Kidney capillary endothelial cell (primary cell): ENCODE data around the gene CREG1.
"Not testable (repeated sequence)": the region's sequence is repeated elsewhere in the genome, so short reads cannot be mapped to it uniquely, and the experiment has no call there.

Source experiments
- DNase-seq: peaks from one replicate; pipeline ENCODE4 v3.0.0-alpha.2; 2018; ENCODE audit warnings: low spot score

Gene CREG1

DNA sequence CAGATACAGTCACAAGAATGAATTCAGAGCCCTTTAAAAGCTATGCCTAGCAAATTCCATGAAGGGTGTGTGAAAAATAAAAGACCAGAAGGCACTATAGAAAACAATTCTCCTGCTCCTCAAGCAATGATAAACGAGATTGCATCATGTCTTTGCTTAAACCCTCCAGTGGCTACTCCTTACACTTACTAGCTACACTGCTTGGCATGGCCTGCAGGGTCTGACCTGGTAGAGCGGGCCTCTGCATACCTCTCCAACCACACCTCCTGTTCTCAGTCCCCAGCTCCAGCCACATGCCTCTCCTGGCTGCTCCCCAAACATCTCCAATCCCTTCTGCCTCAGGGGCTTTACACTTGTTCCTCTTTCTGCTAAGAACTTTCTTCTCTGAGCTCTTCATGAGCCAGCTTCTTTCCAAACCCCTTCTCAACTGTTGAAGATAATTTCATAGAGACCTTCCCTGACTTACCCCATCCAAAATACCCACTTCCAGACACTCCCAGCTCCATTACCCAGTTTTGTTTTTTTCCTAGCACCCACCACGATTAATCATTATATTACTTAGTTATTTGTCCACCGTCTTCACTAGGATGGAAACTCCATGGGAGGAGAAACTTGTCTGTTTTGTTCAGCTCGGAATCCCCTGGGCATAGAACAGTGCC, 11.2 kb upstream of the CREG1 start:
- no peak for DNase-seq

DNA sequence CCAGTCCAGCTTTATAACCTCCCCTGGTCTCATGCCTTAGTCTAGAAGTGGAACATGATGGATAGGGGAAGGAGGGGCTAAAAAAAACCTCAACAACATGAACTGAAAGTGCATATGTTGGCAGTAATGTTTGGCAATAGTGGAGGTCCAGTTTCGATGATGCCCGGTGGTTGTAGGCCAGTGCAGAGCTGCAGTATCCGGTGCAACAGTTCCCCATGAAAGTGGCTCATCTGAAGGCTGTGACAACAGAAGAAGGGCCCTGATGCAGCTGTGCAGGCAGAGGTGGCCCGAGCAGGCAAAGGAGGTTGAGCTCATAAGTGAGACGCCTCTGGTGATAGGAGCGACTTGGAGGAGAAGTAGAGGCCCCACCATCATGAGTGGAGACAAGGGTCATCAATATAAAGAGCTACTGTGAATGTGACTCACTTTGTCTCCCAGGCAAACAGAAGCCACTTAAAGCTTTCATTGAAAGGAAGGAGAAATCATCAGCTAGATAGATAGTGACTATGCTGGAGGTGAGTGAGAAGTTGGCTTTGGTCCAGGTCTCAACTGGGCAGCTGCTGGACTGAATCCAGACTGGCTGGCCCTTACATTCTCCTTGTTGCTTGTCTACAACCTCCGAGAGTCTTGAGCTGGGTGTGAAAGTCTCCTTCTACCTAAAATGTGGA, 10.2 kb upstream of the CREG1 start:
- no peak for DNase-seq

DNA sequence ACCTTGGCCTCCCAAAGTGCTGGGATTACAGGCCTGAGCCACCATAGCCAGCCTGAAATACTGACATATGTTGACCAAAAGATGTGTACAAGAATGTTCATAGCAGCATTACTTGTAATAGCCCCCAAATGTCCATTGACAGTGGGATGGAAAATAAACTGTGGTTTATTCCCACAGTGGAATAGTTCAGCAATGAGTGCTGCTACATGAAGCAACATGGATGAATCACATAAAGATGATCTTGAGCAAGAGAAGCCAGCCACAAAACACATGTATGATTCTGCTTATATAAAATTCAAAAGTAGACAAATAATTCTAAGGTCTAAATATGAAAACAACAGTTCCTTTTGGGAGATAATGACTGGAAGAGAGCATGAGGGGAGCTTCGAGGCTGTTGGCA, 9.1 kb upstream of the CREG1 start:
- no peak for DNase-seq

DNA sequence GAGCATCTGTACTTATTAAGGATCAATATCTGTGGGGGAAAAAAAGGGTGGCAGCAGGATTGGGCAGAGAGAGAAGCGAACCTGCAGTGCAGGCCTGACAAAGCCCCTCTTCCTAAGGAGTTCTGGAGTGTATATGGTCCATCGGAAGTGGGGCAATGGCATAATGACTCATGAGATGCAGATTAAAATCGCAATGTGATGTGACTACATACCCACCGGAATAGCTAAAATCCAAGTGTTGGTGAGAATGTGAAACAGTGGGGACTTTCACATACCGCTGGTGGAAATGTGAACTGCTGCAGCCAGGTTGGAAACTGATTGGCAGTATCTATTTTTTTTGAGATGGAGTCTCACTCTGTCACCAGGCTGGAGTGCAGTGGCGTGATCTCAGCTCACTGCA, 8.2 kb upstream of the CREG1 start:
- no peak for DNase-seq

DNA sequence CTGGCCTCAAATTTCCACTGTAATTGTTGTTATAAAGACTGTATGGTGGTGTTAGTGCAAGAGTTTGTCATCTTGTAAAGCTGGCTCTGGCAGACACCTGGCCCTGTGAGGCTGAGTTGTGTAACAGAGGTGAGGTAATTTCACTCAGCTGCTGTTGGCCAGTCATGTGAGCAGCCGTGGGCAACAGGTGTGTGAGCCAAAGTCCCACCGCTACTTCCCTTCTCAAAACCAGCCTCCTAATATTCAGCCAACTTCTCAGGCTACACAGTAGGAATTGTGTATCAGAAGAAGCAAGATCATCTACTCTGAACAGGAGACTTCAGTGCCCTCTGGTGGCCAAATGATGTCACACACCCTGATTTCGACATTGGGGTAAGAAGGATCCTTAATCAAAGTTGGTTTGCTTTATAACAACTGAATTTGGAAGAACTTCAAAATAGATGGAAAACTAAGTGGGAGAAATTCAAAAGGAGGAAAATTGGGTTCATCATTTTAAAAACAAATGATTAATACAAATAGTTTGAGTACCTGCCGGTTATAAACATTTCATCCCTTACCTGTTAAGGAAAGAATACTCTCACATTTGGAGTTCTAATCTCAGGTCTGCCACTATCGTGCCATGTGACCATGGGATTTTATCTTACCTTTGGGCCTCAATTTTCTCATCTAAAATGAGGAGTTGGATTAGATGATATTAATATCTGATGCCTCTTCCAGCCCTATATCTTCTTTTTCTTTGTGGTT, 2.6 kb upstream of the CREG1 start:
- peak; percentile 70 for DNase-seq

DNA sequence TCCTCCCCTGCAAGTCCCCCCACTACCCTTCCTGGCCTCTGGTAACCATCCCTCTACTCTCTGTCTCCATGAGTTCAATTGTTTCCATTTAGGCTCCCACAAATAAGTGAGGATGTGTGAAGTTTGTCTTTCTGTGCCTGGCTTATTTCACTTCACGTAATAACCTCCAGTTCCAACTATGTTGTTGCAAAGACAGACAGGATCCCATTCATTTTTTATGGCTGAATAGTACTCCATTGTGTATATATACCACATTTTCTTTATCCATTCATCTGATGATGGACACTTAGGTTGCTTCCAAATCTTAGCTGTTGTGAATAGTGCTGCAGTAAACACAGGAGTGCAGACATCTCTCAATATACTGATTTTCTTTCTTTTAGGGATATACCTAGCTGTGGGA, 1.5 kb upstream of the CREG1 start:
- DNase-seq: not testable (repeated sequence)

DNA sequence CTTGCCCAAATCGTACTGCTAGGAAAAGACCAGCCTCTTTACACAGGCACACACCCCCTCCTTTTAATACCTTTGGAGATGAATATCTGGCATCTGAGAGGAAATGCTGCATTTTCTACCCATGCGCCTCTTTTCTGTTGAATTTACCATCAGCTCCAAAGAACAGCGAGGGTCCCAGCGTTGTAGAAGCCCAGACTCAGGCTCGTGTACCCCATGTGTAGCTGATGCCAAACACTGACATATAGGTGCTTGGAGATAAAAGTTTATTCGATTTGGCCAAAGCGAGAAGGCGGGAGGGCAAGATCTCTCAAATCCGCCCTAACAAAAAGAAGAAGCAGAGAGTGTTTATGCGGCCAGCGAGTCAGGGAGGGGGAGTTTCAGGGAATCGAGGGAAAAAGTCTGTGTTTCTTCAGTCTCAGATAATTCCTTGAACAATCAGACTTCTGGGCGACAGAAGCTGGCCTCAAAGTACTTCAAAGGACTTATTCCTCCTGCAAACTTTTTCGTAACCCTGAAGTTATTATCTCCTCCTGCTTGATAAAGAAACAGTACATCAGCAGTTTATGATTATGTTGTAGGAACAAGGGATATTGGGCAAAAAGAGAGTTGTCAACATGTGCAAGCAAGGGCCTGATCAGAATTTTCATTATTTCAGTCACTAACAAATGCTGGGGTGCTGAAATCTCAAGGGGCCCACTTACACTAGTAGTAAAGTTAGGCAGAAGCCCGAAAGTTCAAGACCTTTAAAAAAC, 642 bp upstream of the CREG1 start:
- DNase-seq: no peak

DNA sequence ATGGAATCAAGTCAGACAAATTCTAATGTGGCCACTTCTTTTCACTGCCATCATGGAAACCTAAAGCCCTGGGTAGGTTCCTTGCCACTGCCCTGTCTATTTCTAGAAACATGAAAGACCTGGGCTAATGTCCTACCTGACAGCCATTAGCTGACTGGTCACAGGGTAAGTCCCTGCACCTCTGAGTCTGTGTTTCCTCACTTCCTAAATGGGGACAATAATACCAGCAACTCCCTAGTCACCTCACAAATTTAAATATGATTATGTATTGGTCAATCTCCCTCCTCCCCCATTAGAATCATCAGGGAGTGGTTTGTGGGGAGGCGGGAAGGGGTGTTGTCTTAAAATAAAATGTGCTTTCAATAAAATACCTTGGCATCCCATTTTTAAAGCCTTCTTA, 2.2 kb downstream of the CREG1 start:
- no peak for DNase-seq

DNA sequence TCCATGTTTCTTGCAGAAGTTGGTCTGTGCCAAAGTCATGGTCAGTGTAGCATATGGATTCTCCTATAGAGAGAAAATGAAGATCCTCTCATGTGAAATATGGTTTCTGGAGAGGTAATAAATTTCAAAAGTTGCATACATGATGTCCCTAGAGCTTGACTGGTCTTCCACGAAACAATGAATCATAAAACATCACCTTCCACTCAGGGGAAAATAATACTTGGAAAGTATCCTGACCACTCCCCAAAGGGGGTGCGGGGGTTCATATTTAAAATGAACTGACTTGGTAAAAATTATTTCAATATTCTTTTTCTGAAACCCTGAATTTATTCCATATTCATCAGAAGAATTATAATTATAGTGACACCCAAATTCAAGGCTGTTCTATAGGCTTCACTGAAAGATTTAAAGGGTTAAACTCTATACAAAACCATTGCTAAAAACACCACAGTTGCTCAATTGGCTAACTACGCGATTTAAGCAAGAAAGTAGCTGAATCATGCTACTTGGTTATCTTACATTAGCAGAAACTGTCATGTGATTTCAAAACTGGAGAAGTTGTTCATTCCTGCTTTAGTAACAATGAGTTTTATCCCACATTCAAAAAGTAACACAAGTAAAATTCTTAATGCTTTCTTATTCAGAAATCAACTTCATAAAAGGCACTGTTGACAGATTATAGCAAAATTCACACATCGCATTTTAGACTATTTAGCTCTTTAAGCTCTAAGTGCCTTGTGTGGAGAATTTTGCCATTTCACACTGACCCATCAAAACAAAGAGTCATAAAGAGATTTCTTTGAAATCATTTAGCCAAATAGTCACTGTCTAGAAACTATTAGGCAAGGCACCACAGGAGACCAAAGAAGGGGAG, 5.3 kb downstream of the CREG1 start:
- DNase-seq: no peak

DNA sequence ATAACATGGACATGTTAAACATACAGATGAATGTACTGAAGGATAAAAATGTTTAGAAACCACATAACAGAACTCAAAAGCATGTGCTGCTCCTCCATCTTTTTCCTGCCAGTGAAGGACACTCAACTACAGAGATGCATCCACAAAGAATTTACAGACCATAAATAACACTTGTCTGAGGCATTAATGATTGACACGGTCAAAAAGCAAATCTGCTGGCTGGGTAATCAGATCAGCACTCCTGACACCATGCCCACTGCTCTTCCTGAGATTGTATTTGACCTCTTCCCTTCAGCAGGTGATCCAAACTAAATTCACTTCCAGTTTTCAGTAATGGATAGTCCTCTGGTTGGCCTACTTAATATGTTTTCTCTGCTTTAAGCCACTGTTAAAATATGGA, 6.6 kb downstream of the CREG1 start:
- DNase-seq: no peak

DNA sequence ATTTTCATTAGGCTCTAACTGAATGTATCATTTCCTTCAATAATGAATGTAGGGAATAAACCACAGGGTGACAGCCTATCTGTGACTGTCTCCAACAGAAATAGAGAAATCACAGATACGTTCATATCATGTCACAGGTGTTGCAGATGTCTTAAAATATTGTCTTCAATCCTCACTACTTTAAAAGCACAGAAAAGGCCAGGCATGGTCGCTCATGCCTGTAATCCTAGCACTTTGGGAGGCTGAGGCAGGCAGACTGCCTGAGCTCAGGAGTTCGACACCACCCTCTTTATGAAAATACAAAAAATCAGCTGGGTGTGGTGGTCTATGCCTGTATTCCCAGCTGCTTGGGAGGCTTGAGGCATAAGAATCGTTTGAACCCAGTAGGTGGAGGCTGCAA, 8.2 kb downstream of the CREG1 start:
- no peak for DNase-seq

DNA sequence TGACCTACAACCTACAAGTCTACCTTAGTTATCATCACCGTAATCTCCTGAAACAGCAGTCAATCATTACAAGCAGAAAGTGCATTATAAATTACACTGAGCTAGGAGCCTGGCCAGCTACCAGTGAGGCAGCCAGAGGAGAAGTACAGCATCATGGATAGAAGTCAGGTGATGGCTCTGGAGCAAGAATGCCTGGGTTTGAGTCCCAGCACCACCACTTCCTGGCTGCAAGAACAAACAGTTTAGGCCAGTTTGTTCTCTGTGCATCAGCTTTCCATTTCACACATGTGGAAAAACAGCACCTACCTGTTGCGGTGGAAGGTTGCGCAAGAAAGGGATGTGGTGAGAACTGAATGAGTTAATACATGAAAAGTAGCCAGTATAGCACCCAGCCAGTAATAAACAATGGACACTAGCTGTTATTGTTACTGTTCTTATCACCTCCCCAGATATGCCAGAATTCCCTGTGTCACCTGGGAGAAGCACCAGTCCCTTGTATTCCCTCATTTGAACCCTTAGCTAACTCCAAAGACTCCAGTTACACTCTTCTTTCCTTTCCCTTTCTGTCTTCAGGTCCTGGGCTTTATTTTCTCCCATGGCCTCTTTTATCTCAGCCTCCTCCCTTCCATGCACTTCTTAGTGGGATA, 9.0 kb downstream of the CREG1 start:
- DNase-seq: no peak

DNA sequence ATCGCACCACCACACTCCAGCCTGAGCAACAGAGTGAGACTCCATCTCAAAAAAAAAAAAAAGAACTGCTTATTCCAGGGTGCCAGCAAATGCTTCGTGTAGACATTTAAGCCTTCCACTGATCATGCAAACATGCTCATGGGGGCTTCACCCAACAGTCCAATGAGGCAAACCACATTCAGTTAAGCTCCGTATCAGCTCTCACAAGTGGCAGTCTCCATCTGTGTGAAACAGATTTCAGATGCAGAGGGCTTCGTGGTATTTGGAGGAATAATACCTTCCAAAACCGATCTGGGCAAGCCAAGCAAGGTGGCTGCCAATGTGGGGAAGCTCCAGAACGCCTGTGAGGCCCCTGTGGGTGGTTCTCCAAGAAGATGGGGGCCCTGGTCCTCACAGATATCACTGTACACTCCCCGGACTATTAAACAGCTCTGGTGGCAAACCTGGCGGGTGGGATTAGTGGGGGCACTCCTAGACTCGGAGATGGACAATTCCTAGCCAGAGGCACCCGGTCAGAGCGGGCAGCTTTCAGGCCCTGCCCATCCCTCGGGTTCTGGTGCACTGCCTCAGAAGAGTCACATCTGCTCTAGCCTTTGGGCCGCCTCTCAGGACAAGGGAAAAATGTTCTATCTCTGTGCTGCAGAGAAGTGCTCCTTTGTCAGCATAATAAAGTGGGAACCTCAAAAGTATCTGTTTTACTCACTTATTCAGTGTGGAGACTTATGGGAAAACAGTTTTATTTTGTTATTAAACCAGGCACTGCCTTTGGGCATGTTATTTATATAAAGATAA, 10.2 kb downstream of the CREG1 start:
- no peak for DNase-seq

DNA sequence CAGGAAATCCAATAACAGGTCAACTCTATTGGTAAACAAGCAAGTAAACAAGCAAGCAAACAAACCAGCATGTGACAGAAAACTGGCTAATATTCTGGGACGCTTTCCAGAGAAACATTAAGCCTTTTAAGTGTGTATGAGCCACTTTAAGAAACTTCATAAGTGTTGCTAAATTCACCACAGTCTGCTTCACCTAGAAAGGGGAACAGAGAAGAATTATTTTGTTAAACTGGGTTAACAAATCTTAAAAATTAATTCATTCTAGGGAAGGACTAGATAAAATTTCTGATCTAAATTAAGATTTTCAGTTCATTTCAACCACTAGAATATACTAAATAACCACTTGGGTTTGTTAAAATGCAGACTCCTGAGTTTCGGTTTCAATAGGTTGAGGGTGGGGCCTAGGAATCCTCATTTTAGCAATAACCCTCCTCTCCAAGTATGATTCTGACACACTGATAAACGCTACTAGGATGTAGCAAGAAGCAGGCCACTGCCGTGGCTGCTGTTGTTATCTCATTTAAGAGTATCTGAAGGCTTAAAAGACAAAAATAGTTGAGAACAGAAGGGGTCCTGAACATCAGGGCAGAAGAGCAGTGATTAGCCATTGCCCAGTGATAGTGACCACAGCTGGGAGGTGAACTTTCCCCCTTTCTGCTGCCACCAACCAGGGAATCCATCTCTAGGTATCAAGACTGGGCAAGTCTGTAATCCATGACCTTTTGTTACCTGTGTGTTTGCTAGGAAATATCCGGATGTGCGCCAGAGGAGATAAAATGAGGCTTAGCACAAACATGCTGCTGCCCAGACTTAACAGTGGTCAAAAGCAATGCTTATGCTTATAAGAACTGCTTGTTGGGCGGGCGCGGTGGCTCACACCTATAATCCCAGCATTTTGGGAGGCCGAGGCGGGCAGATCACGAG, 11.2 kb downstream of the CREG1 start:
- DNase-seq: no peak

DNA sequence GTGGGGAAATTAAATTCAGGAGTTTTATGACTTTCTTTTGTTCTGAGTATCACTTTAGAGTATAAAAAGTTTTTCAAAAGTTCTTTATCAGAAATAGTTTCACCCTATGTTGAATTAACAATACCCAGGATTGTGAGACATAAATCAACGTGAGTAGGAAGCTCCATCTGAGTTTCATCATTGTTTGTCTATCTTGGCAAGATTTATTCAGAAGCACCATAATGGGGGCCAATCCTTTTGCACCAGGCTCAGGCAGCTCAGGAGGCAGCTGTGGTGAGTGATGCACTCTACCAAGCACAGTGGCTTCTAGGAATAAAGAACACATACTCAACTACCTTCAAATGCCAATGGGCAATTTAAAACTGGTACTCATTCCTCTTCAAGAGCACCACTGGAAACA, 12.0 kb downstream of the CREG1 start:
- DNase-seq: no peak

DNA sequence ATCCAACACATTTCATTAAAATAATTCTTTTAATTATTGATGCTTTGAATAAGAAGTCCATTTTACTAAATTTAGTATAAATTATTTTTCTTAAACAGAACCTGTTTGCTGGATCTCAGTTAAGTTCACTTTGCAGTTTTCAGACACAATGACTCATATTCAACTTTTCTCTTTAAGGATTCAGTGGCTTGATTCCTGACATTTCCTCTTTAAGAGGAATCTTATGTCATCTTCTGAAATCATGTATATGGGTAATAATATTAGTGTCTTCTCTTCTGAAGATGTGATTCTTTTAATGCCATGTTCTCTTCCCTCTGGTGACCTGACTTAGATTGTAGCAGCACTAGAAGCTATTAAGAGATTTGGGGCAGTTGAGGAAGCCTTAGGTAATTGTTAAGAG, 12.6 kb downstream of the CREG1 start:
- no peak for DNase-seq

DNA sequence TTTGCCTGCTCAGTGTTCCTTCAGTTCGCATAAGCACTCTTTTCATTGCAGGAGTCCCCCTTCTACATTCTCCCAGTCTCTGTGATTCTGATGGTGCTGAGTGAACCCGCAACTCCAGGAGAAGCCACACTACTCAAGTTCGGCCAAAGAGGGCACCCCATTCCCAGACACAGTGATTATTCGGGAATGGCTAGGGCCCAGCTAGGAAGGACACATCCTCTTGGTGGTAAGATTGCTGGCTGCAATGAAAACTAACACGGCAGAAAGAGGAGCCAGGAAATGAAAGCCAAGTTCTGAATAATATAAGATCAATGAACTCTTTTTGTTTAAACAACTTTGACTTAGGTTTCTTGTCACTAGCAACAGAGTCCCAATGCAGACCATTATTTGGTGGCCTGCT, 14.9 kb downstream of the CREG1 start:
- DNase-seq: no peak

DNA sequence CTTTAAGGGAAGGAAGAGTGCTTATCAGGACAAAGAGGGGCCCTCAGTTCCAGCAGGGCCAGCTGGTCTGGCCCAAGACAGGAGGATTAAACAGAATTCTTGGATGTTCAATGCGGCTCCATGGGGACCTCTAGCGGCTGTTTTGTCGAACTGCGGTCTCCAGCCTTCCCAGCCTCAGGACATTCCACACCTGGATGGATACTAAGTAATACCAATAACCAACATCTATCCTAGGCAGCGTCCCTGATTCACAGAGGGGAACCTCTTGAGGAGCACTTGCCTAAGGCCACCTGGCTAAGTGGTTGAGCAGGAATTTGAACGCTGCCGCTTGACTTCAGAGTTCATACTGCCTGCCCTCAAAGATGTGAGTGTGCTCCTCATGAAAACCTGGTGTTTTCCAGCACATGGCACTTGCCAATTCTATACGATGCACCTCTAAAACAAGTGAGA, 19.7 kb downstream of the CREG1 start:
- peak; percentile 60 for DNase-seq
